ENCODE data around the gene RAB34.

Gene RAB34

DNA sequence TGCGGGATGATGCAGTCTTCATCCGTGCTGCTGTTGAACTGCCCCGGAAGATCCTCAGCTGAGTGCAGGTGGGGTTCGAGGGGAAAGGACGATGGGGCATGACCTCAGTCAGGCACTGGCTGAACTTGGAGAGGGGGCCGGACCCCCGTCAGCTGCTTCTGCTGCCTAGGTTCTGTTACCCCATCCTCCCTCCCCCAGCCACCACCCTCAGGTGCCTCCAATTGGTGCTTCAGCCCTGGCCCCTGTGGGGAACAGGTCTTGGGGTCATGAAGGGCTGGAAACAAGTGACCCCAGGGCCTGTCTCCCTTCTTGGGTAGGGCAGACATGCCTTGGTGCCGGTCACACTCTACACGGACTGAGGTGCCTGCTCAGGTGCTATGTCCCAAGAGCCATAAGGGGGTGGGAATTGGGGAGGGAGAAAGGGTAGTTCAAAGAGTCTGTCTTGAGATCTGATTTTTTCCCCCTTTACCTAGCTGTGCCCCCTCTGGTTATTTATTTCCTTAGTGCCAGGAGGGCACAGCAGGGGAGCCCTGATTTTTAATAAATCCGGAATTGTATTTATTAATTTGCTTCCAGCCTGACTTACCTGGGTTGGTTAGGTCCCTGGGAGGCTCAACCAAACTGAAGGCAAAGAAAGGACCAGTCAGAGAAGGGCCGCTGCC, 32.0 kb upstream of the RAB34 start:
- TF ChIP-seq, protein P1, sequence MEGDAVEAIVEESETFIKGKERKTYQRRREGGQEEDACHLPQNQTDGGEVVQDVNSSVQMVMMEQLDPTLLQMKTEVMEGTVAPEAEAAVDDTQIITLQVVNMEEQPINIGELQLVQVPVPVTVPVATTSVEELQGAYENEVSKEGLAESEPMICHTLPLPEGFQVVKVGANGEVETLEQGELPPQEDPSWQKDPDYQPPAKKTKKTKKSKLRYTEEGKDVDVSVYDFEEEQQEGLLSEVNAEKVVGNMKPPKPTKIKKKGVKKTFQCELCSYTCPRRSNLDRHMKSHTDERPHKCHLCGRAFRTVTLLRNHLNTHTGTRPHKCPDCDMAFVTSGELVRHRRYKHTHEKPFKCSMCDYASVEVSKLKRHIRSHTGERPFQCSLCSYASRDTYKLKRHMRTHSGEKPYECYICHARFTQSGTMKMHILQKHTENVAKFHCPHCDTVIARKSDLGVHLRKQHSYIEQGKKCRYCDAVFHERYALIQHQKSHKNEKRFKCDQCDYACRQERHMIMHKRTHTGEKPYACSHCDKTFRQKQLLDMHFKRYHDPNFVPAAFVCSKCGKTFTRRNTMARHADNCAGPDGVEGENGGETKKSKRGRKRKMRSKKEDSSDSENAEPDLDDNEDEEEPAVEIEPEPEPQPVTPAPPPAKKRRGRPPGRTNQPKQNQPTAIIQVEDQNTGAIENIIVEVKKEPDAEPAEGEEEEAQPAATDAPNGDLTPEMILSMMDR (conservative IDR thresholded peaks at IDR 0.05; ENCODE audit: control insufficient read depth, insufficient read depth, low read depth, low read length) = no peak
- DNase-seq (ENCODE audit: low read depth) = no peak
- H3K4me3 ChIP-seq (ENCODE audit: control insufficient read depth, low read depth, low read length) = no peak overlapping the region

DNA sequence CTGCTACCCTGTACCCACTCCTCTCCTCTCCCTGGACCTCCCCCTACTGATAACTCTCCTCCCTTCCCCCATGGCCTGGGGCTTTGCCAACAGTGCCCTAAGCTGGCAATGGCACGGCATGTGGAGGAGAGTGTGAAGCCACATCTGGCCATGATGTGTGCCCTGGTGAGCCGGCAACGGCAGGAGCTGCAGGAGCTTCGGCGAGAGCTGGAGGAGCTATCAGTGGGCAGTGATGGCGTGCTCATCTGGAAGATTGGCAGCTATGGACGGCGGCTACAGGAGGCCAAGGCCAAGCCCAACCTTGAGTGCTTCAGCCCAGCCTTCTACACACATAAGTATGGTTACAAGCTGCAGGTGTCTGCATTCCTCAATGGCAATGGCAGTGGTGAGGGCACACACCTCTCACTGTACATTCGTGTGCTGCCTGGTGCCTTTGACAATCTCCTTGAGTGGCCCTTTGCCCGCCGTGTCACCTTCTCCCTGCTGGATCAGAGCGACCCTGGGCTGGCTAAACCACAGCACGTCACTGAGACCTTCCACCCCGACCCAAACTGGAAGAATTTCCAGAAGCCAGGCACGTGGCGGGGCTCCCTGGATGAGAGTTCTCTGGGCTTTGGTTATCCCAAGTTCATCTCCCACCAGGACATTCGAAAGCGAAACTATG, 31.3 kb upstream of the RAB34 start:
- DNase-seq (ENCODE audit: low read depth) = no peak
- no peak overlapping the region for H3K4me3 ChIP-seq (ENCODE audit: control insufficient read depth, low read depth, low read length)
- TF ChIP-seq, protein P1 (conservative IDR thresholded peaks at IDR 0.05; ENCODE audit: control insufficient read depth, insufficient read depth, low read depth, low read length) = no peak

DNA sequence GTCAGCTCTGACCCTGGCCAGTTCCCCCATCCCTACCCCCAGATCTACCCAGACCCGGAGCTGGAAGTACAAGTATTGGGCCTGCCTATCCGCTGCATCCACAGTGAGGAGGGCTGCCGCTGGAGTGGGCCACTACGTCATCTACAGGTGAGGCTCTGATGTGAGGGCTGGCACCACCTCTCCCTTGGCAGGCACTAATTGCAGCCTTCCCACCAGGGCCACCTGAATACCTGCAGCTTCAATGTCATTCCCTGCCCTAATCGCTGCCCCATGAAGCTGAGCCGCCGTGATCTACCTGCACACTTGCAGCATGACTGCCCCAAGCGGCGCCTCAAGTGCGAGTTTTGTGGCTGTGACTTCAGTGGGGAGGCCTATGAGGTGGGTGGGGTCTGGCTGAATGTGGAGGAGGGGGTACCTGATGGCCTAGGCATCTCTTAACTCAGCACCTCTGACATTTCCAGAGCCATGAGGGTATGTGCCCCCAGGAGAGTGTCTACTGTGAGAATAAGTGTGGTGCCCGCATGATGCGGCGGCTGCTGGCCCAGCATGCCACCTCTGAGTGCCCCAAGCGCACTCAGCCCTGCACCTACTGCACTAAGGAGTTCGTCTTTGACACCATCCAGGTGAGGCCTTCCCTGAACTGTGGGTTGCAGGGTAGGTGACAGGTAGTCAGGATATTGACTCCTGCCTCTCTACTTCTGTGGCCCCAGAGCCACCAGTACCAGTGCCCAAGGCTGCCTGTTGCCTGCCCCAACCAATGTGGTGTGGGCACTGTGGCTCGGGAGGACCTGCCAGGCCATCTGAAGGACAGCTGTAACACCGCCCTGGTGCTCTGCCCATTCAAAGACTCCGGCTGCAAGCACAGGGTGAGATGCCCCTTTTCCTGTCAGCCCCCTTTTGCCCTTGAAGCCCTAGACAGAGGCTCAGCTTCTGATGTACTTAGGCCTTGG, 30.4 kb upstream of the RAB34 start:
- DNase-seq (ENCODE audit: low read depth) = no peak
- TF ChIP-seq, protein P1 (conservative IDR thresholded peaks at IDR 0.05; ENCODE audit: control insufficient read depth, insufficient read depth, low read depth, low read length) = no peak
- no peak overlapping the region for H3K4me3 ChIP-seq (ENCODE audit: control insufficient read depth, low read depth, low read length)

DNA sequence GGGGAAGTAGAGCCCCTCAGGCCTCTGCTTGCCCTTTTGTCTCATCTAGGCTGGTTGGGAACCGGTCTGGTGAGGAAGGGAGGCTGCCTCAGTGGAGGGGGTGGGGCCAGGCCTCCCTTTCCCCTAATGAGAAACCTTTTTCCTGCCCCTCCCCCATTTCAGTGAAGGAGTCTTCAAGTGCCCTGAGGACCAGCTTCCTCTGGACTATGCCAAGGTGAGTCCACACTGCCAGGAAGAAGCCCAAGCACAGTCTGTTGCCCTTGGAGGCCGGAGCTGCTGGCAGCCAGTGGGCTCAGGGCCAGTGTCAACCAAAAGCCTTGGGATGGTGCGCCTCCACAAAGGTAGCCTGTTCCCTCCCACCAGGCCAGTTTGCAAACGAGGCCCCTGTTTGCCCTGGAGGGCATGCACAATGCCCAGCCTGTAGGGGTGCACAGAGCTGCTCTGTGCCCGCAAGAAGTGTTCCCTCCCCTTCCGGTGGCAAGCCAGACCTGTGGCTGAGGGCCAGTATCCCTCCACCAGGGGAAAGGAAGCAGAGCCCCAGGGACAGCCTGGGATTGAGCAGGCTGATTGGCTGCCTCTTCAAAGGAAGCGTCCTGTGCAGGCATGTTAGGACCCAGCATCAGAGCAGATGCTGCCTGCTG, 29.5 kb upstream of the RAB34 start:
- TF ChIP-seq, protein P1 (conservative IDR thresholded peaks at IDR 0.05; ENCODE audit: control insufficient read depth, insufficient read depth, low read depth, low read length) = no peak
- no peak overlapping the region for H3K4me3 ChIP-seq (ENCODE audit: control insufficient read depth, low read depth, low read length)
- no peak for DNase-seq (ENCODE audit: low read depth)

DNA sequence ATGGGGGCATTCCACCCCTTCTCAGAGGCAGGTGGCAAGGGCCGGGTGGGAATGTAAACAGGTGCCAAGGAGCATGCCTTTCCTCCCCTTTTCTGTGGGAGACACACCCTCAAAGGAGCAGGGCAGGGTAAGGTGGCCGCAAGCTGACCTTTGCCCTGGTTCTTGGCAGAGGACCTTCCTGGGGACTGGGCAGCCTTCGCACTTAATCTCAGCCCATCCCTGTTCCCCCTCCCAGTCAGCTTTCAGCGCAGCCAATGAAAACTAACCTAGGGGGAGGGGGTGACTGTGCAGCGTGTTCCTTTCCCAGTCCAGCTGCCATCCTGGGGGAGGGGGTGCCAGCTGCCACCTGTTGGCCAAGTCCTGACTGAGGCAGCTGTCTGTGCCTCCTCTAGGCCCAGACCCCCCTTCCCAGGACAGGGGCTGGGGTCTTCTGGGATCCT, 29.0 kb upstream of the RAB34 start:
- no peak for DNase-seq (ENCODE audit: low read depth)
- TF ChIP-seq, protein P1 (conservative IDR thresholded peaks at IDR 0.05; ENCODE audit: control insufficient read depth, insufficient read depth, low read depth, low read length) = no peak
- no peak overlapping the region for H3K4me3 ChIP-seq (ENCODE audit: control insufficient read depth, low read depth, low read length)

DNA sequence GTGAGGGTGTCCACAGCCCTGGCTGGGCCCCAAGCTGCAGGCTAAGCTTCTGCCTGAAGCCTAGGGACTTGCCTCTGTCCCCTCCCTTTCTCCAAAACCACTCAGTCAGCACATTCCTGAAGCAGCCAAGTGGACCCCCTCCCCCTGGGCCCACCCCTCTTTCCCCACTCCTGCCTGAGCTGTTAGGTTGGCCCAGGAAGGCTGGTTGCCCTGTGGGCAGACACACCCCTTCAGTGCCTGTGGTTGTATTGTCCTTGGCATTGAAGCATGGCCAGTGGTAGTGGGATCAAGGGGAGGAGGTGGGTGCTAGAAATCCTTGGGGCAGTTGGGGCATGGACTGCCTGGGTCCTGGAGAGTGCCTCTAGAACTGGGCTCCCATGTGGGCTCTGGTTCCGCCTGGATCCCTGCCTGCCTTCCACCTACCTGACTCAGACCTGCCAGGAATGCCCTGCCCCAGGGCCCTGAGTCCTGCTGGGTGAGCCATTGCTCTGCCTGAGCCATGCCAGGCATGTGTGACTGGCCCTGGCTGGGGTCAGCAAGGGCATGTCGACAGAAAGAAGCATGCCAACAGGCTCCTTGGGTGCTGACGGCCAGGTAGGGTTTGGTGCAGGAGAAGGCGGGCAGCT, 28.2 kb upstream of the RAB34 start:
- DNase-seq (ENCODE audit: low read depth) = no peak
- TF ChIP-seq, protein P1 (conservative IDR thresholded peaks at IDR 0.05; ENCODE audit: control insufficient read depth, insufficient read depth, low read depth, low read length) = no peak
- peak overlapping the region; percentile 85 for H3K4me3 ChIP-seq (ENCODE audit: control insufficient read depth, low read depth, low read length)

Measured in fibroblast of mammary gland (primary cell).